GM04503 (cell line): ENCODE data around the gene RNF113B.
A peak's percentile ranks its signal among the peaks of the same experiment; 100 is the strongest.

ENCODE experiments used
- DNase-seq: peaks from one replicate; pipeline ENCODE4 v3.0.0-alpha.2; 2012; ENCODE audit warnings: low read depth

The RNF113B gene

DNA sequence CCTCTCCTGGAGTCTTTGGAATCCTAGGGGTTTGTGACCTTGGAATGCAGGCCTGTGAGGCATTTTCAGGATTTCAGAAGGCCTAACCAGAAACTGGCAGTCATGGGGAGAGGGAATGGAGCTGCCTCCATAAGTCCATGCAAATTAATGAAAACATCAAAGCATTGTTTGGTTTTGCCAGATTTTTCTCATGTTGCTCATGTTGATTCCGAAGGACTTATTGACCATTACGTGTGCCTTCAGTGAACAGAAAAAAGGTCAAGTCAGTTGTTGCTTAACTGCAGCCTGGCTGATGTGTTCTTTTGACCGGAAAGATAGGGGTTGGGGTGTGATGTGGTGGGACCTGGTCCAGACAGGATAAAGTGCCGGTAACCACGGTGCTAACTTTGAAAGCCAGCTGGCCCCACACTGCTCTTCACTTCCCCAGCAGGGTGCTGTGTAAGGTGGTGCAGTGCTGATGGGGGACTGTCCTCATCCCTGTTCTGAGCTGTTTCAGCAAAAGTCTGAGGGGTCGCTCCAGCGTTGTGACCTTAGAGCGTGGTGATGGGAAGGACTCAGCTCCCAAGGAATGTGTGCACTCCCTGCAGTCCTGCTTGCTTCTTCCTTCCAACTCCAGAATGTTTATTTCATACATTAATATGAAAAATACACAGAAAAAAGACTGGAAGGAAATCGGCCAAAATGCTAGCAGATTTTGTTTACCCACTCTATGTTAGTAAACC, 3.5 kb downstream of the RNF113B start:
- DNase-seq: peak; percentile 99

DNA sequence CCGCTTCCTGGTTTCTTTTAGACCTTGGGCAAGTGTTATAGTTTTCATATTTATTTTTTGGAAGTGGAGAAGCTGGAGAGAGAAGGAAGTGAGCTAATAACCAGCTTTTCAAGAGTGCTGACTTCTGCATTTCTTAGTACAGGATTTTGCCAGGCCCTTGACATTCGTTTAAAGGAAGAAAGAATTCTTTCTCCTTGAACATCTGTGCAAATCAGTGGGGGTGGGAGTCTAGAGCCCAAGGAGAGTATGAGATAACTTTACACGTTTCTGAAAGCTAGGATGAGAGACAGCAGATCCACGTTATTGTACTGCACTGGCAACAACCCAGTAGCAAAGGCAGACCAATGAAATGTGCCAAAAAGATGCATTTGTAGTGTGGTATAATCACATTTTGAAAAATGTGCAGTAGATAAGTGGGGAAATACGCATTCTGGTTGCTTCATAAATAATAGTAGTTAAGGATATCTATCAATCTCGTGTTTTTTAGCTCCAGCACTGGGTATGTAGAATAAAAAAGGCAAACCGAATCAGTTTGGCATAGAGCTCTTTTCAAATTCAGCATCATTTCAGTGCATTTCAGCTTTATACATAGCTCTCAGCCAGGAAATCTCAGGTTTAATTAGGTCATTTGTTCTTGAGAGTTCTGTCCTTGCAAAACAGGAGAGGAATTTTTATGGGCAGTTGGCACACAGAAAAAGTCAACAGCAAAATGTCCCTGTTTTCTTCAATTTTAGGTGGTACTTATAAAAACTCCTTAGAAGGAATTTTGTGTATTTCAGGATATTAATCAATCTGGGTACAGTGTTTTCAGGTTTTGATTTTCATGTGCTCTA, 4.3 kb downstream of the RNF113B start:
- peak; percentile 48 for DNase-seq

DNA sequence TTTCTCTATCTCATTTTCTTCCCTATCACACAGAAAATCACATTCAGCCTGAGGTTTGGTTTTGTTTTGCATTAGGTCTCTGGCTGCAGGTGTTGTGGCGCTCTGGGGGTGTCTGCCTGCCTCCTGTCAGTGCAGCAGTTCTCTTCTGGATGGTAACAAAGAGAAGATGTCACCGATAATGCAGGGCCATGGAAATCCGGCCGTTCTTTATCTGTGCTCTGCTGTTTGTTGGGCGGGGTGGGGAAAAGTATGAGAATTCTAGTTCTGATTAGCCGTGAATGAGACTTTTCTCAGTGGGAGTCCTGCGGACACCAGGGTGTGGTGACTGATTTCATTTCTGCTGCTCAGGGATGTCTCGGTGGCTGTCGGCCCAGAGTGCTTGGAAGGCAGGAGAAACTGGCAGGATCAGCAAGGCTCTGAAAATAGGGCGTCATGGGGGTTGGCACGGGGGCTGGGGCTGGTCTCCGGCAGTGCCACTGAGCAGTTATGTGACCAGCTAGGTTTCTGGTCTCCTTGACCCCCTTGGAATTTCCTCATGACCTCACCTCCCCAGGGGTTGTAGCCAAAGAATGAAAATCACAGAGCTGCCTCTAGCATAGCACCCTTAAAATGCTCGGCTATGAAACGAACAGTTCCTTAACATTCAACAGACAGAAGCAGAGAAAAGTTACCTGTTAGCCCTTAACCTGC, 5.0 kb downstream of the RNF113B start:
- no peak for DNase-seq

DNA sequence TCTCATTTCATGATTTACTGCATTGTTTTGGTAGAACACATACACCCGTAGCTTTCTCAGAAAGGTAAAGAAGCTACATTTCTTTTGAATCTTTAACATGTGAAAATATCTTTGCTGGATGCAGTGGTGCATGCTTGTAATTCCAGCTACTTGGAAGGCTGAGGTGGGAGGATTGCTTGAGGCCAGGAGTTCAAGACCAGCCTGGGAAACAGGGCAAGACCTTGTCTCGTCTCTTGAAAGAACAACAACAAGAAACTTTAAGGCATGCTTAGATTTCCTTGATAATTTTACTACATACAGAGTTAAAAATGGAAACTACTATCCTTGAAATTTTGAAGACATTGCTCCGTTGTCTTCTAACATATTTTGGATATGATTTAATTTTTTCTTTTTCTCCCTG, 7.7 kb downstream of the RNF113B start:
- no peak for DNase-seq

DNA sequence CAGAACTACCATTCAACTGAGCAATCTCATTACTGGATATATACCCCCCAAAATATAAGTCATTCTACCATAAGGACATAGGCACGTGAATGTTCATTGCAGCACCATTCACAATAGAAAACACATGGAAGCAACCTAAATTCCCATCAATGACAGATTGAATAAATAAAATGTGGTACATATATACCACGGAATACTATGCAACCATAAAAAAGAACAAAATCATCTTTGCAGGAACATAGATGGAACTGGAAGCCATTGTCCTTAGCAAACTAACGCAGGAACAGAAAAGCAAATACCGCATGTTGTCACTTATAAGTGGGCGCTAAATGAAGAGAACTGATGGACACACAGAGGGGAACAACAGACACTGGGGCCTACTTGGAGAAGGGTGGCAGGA, 14.1 kb downstream of the RNF113B start:
- DNase-seq: no peak

DNA sequence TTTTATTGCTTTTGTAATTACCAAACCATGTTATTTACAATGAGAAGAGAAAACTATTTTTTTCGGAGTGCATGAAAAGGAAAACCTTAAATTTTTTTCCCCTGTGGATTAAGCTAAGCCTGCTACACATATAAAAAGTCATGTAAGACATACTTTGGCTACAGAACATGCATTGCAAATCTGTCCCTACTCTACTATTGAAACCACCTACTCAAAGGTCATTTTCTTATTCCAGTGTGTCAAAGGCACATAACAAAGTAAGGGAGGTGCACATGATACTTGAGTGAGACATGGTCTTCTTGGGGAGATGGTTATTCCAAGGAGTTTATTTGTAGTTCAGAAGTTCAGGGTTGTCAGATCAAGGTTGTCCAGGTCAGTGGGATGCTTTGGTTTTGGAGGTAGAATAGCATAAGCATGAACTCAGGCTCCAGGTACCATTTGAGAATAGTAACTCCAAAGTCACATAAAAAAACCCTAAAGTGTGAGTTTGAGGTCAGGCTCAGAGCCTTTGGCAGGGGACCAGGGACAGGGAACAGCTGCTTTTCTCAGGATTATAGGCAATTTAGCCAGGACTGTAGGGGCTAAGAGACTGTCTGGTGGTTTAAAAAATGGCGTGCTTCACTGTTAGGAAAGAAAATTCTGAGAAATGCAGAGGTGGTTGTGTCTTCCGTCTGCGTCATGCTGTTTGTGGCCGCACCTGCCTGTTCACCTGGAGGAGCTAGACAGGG, 18.7 kb downstream of the RNF113B start:
- no peak for DNase-seq

DNA sequence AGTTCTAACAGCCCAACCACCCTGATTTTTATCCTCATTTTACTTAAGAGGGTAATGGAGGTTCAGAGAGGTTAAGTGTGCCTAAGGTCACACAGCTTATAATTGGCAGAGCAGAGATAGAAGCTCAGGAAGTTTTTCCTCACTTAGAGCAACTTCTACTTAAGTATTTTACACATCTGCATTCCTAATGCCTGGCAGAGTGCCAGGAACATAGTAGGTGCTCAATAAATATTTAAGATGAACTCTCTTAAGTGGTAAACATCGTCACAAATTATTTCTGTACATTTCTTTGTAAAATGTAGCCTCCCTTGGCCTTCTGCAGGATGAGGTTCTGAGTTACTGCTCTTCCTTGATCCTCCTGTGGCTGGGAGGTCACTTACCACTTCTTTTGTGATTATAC, 19.5 kb downstream of the RNF113B start:
- DNase-seq: no peak

DNA sequence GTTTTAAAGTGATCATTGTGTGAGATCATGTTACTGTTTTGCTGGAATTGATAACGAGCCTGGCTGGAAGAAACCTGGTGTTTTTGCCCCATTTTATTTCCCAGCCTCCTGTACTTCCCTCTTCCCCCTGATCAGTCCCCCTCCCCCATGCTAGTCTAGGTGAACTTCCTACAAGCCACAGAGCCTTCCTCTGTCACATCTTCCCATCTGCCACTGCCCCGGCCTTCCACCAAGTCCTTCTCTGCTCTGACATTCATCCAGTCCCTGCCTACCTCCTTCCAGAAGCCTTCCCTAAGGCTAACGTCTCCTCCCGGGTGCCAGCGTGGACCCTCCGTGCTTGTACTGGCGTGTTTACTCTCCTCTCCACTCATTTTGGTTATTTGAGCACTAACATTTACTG, 19.9 kb downstream of the RNF113B start:
- no peak for DNase-seq

DNA sequence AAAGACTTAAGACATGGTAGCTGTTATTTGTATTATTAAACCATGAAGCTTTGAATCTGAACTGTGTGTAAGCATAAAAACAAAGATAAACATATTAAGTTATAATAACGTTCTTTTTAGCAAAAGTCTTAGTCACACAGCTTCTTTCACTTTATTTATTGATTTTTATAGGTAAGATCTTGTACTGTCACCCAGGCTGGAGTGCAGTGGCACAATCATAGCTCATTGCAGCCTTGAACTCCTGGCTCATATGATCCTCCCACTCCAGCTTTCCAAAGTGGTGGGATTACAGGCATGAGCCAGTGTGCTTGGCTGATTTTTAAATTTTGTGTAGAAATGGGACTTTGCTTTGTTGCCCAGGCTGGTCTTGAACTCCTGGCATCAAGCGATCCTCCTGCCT, 20.8 kb downstream of the RNF113B start:
- no peak for DNase-seq

DNA sequence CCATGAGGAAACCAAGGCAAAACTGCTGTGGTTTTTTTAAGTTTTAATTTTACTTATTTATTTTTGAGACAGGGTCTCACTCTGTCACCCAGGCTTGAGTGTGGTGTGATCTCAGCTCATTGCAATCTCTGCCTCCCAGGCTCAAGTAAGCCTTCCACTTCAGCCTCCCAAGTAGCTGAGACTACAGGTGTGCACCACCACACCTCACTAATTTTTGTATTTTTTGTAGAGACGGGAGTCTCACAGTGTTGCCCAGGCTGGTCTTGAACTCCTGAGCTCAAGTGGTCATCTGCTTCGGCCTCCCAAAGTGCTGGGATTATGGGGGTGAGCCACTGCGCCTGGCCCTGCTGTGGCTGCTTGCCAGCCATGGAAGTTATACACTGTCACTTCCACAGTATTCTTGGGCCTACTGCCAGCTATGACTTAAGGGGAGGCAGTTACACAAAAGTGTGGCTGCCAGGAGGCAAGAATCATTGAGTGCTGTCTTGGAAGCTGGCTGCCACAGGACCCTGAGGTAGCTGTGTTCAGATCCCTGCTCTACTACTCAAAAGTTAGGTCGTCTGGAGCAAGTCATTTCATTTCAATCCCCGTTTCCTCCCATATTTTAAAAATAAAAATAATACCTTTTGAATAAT, 21.5 kb downstream of the RNF113B start:
- no peak for DNase-seq

DNA sequence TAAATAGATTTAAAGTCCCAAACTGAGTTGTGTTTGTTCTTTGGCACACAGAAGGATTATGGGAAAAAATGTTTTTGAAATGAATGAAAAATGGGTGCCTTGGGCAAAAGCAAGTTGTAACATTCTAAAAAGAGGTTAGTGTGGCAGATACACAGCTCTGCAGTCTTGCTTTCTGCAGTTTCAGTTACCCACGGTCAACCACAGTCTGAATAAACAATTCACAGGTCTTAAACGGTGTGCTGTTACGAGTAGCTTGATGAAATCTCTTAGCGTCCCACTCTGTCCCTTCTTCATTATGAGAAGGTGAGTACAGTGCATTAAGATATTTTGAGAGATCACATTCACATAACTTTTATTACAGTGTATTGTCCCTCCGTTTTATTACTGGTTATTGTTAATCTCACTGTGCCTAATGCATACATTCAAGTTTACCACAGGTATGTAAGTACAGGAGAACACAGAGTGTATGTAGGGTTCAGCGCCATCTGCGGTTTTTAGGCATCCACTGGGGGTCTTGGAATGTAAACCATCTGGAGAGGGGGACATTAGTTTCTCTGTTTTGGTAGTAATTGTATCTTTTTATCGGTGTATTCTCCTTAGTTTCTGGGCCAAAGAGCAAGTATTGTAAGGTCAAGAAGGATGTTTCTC, 26.1 kb downstream of the RNF113B start:
- no peak for DNase-seq

DNA sequence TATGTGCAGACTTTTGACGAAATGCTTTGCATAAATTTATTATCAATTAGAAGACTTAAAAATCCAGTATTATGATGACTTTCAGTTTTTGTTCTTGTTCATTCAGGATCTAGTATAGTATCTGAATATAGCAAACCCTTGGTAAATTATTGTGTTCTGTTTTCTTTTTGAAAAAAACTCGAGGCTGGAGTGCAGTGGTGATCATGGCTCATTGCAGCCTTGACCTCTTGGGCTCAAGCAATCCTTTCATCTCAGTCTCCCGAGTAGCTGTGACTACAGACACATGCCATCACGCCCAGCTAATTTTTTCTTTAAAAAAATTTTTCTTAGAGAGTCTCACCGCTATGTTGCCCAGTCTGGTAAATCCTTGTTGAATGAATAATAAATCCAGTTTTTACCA, 29.5 kb downstream of the RNF113B start:
- no peak for DNase-seq

DNA sequence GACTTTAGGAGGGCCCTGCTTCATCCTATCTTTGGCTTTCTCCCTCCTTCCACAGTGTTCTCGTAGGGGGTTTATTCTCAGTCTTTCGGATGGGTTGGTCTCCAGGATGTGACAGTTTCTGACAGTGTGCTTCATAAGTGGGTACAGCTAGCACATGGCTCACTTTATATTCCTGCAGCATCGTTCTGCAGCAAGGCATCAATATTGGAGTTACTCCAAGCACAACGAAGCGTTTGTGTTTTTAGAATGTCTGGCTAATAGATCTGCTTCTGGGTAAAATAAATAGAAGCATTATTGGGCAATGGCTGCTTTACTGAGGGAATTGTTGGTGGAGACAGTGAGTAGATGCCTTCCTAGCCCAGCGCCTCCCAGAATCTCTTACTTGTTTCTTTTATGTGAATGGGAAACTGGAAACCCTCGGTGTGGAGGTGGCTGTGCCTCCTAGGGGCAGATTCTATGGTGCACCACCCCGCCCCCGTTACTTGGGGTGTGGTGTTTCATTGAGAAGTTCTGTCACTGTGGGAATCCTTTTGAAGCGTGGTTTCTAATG, 32.2 kb downstream of the RNF113B start:
- no peak for DNase-seq

DNA sequence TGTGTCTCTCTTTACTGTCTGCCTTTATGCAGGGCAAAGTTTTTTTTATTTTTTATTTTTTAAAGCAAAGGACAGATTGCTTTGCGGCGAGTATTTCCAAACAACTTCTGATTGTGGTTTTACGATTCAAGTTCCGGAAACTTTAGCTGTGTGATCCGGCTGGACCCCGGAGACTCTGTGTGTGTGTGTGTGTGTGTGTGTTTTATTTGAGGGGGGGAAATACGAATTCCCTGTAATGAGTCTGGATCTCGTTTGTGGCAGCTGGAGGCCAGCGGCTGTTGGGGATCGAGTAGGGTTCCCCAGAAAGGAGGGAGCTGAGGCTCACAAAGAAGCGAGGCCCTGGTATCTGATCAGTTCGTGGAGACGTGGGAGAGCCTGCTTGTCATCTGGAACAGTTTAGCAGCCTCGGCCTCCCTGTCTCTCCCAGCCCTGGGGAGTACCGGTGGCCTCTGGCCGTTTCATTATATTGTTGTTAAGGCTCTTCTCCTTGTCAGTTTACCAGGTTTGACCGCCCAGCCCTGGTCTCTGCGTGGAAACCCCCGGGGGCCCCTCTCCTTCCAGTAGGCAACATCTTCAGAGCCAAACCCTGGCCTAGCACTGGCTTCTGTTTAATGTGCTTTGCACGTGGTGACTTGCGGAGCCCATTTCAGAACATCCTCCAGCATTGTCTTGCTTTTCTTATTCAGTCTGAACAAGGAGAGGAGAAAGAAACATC, 32.9 kb downstream of the RNF113B start:
- no peak for DNase-seq

DNA sequence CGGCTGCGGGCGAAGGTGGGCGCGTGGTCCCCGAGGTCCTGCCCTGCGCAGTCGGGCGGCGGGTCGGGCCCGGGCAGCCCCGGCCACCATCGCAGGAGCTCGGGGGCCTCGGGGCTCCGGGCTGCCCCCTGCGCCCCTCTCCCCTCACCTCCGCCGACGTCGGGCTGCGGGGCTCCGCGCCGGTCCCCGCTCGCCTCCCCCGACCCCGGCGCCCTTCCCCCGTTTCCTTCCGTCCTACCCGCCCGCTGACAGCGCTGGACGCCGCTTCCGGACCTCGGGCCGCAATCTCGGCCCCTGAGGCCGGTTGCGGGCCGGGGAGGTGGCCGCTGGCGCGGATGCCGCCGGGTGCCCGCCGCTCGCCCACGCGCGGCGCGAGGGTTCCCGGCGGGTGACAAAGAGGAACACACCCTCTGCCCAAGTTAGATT, 33.5 kb downstream of the RNF113B start:
- no peak for DNase-seq

DNA sequence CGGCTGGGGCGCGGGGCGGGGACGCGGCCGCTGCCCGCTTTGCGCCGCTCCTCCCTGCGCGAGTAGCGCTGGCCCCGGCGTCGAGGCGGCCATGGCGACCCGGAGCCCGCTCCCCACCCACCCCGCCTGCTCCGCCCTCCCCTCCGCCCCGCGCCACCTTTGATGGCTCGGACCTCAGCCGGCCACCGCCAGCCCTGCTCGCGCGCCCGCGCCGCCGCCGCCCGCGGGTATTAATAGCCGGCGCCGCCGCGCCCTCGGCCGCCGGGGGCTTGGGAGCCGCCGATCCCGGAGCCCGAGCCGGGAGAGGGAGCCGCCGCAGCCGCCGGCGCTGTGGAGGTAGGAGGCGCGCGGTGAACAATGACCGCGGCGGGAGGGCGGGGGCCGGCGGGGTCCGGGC, 33.9 kb downstream of the RNF113B start:
- DNase-seq: no peak

DNA sequence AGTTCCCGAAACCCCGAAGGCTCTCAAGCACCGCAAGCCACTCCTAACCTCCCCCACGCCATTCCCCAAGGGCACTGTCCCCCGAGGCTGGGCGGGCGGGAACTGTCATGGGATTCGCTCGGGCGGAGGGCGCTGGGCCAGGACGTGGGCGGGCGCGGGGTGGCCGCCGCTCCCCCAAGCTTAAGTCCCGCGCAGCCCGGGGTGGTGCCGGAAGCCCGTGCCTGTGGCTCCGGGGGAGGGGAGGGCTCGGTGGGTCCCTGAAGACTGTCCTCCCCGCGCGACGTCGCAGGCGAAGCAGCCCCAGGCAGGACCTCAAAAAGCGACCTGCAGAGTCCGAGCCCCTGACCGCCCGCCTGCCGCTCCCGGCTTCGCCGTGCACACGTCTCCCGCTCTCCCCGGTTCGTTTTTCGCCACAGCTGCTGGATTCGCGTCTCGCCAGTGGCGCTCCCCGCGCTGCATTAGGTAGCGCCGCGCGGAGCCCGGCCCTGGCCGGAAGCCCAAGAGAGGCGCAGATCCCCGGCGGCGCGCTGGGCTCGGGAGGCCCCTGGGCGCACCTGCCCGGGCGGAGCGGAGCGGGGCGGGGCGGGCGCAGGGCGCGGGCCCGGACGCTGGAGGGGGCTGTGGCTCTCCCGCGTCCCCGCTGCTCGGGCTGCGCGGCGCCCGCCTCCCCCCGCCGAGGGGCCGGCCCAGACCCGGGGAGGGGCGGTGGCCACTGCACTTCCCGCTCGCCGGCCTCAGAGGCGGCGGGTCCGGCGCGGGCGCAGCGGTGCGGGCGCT, 34.5 kb downstream of the RNF113B start, which contains the start of gene FARP1:
TSS of gene FARP1 (plus strand) at position 715 of the 777 bp plus-strand sequence. CDS start 70,149 bp downstream, outside the sequence.
- DNase-seq: no peak

DNA sequence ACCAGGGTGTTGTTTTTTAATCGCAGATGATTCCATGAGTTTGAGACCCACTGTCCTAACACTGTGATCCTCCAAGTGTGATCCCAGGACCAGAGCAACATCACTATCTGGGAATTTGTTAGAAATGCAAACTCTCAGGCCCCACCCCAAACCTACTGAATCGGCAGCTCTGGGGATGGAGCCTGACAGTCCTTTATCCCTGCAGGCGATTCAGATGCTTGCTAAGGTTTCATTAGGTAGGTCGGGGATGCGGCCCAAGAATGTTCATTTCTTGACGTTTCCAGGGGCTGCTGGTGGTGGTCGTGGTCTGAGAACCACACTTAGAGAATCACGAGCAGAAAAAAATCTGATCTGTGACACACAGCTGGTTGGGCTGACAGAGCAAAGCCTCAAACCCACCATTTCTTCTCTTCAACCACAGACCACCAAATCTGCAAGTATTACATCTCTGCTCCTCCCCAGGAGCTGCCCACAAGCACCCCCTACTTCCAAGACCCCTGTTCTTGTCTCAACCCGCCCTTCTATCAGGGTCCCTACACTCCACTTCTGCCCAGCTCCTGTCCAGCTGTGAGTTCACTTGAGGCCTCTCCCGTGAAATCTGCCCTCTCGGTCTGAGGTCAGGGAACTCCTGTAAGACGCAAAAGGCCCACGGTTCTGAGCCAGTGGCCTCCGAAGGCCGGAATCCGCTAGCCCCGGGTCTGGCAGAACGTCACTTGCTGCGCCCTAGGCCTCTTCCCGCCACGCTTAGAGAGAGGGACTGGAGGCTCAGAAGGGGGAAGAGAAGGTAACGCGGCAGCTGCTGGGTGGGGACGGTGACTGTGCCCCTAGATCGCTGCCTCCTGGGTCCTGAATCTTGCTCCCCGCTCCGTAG, 35.3 kb downstream of the RNF113B start:
- DNase-seq: no peak
